ENCODE results near the gene NSF. TPM values are rescaled to one million over a fixed set of nuclear protein-coding genes. Genes with fewer than 3 reads are reported as not detected.
A peak's percentile ranks its signal among the peaks of the same experiment; 100 is the strongest.

NSF gene
- total and polyA plus RNA-seq, 3 experiments from 2014 or later: 22.7 to 43.0 (median 37.7) TPM

DNA sequence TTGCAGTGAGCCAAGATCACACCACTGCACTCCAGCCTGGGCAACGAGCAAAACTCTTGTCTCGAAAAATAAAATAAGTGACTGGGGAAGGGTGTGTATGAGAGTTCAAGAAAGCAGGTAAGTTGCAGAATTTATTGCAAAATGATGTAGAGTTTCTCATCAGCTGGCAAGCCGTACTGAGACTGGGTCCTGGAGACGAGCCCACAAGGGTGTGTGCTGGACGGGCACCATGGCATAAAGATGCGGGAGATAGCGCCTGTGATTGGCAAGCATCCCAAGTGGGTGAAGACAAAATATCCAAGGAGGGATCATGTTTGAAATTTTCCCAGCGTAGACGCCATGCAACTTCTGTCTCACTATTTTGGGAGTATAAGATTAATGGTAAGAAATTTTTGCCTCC lies 168.7 kb downstream of the NSF start:
- H3K27ac ChIP-seq (ENCODE audit: low read depth, low read length): no peak overlapping the region
- H3K4me1 ChIP-seq (ENCODE audit: insufficient read depth, low read length): no peaks in the 10 kb centered on the region
- peaks cover 10% of the 10 kb centered on the region for H3K36me3 ChIP-seq (ENCODE audit: insufficient read depth, low read length)
- H3K27ac Mint-ChIP-seq: peak overlapping the region in 1 of 8 donors; percentile 6
- H3K27me3 Mint-ChIP-seq: no peaks in the 10 kb centered on the region
- H3K9me3 ChIP-seq (ENCODE audit: low read length): no peaks in the 10 kb centered on the region
- no peak overlapping the region for H3K4me3 ChIP-seq (ENCODE audit: low read length)
- H3K4me3 Mint-ChIP-seq: no peak overlapping the region
- CTCF ChIA-PET: interaction anchor here (1.3 kb wide), 1 partner anchor 16 kb away, joined by 3 read pairs; no protein-coding TSS in a partner anchor
- POLR2A ChIA-PET: no interaction called here
- H3K9me3 Mint-ChIP-seq: no peaks in the 10 kb centered on the region
- DNase-seq: no peak
- H3K36me3 Mint-ChIP-seq: peaks cover 6 to 51% (median 25%) of the 10 kb centered on the region in 3 donors
- H3K27me3 ChIP-seq (ENCODE audit: insufficient read depth, low read length, poor library complexity, severe bottlenecking): no peaks in the 10 kb centered on the region
- H3K4me1 Mint-ChIP-seq: peaks cover 0 to 7% (median 0%) of the 10 kb centered on the region in 3 donors

DNA sequence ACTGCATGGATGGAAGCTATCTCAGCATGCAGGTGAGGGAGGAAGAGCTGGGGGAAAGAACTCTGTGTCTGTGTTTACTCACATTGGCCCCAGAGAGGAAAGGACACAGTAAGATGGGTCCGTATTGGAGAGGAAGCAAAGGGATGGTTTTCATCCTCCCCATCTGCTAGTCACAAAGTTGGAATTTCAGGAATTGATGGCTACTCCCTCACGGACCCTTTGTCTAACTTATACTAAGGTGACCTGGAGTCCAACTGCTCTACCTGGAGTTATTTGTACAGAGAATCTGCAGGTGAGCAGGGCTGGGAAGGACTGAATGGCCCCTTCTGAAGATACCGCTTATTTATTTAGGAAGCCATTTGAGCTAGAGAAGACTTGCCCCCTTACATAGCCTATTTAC lies 172.9 kb downstream of the NSF start:
- no peaks in the 10 kb centered on the region for H3K9me3 ChIP-seq (ENCODE audit: low read length)
- H3K27me3 ChIP-seq (ENCODE audit: insufficient read depth, low read length, poor library complexity, severe bottlenecking): no peaks in the 10 kb centered on the region
- Mint-ChIP-seq H3K9me3 (no peaks in the 10 kb centered on the region), H3K4me1 (no peaks in the 10 kb centered on the region), H3K36me3 (peaks cover 0 to 12% (median 4%) of the 10 kb centered on the region in 3 donors), H3K27ac (no peak overlapping the region), H3K4me3 (no peak overlapping the region), H3K27me3 (no peaks in the 10 kb centered on the region)
- ChIA-PET CTCF (no interaction called here), POLR2A (no interaction called here)
- H3K4me1 ChIP-seq (ENCODE audit: insufficient read depth, low read length): no peaks in the 10 kb centered on the region
- no peak overlapping the region for H3K27ac ChIP-seq (ENCODE audit: low read depth, low read length)
- H3K36me3 ChIP-seq (ENCODE audit: insufficient read depth, low read length): no peaks in the 10 kb centered on the region
- no peak overlapping the region for H3K4me3 ChIP-seq (ENCODE audit: low read length)
- no peak for DNase-seq

DNA sequence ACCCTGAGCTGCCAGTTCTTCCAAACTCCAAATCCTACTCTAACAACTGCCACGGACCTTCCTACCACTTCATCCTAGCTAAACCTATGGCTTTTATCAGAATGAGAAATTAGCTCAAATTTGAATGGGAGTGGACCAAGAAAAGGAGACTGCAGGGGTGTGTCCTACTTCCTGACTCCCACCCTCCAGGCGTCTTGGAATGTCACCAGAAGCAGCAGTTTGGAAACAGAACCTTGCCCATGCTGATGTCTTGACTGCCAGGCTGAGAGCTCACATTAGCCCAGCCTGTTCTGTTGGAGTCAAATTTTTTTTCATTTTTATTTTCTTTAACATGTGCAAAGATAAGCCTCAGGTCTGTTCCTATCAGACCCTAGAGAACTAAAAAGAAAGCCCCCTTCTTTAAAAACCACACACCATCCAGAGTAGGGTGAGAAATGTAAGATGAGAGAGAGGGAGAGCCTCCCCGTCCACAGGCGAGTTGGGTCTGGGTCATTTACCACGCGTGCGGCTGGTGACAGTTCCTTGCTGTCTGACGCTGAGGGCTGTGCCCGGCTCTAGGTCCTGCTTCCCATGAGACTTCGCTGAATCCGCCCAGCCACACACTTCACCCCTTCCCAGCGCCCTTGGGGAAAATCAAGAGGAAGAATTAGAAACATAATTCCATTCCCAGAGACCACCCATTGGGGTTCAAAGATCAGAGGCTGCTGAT lies 173.7 kb downstream of the NSF start:
- no peaks in the 10 kb centered on the region for H3K36me3 ChIP-seq (ENCODE audit: insufficient read depth, low read length)
- no peak overlapping the region for H3K27ac ChIP-seq (ENCODE audit: low read depth, low read length)
- no peaks in the 10 kb centered on the region for H3K27me3 Mint-ChIP-seq
- no peak for DNase-seq
- ChIA-PET POLR2A (no interaction called here), CTCF (no interaction called here)
- no peaks in the 10 kb centered on the region for H3K9me3 ChIP-seq (ENCODE audit: low read length)
- peaks cover 0 to 2% (median 0%) of the 10 kb centered on the region in 5 donors for H3K9me3 Mint-ChIP-seq
- H3K4me3 Mint-ChIP-seq: no peak overlapping the region
- H3K4me1 Mint-ChIP-seq: no peaks in the 10 kb centered on the region
- peaks cover 0 to 6% (median 3%) of the 10 kb centered on the region in 3 donors for H3K36me3 Mint-ChIP-seq
- H3K4me3 ChIP-seq (ENCODE audit: low read length): no peak overlapping the region
- H3K27ac Mint-ChIP-seq: no peak overlapping the region
- no peaks in the 10 kb centered on the region for H3K27me3 ChIP-seq (ENCODE audit: insufficient read depth, low read length, poor library complexity, severe bottlenecking)
- no peaks in the 10 kb centered on the region for H3K4me1 ChIP-seq (ENCODE audit: insufficient read depth, low read length)

DNA sequence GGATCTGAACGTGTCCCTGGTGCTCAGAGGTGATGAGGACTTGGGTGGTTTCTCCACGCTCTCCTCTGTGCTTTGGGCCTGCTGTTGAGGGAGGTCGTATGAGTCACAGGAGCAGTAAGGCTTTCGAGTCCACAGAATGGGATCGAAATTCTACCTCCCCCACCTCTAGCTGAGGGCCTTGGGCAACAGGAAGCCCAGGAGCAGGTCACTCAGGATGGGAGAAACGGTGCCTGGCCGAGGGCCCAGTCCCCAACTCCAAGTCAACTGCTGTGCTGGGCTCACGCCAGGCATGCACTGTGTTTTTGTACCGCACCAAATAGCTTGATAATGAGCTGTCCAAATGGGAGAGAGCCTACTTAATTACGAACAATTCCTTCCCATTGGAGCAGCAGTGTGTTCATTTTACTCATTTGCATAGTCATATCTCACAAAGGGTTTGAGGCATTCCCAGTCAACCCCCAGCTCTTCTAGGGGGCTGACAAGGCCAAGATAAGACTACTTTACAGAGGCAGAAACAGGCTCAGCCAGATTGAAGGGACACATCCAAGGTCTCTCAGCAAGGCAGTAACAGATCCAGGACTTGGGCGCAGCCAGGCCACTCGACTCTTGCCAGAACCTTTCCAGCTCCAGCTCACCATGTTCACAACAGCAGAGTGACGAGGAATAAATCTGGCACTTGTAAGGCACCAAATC lies 174.4 kb downstream of the NSF start:
- Histone ChIP-seq H3K27me3 (ENCODE audit: insufficient read depth, low read length, poor library complexity, severe bottlenecking) (no peaks in the 10 kb centered on the region), H3K4me1 (ENCODE audit: insufficient read depth, low read length) (no peaks in the 10 kb centered on the region), H3K36me3 (ENCODE audit: insufficient read depth, low read length) (no peaks in the 10 kb centered on the region), H3K9me3 (ENCODE audit: low read length) (no peaks in the 10 kb centered on the region), H3K27ac (ENCODE audit: low read depth, low read length) (no peak overlapping the region), H3K4me3 (ENCODE audit: low read length) (no peak overlapping the region)
- DNase-seq: no peak
- CTCF ChIA-PET: interaction anchor here (1.4 kb wide), 1 partner anchor 8 kb away, joined by 3 read pairs; no protein-coding TSS in a partner anchor
- Mint-ChIP-seq H3K4me3 (no peak overlapping the region), H3K4me1 (peaks cover 0 to 3% (median 1%) of the 10 kb centered on the region in 3 donors), H3K36me3 (no peaks in the 10 kb centered on the region), H3K9me3 (peaks cover 0 to 2% (median 0%) of the 10 kb centered on the region in 5 donors), H3K27me3 (no peaks in the 10 kb centered on the region), H3K27ac (no peak overlapping the region)
- POLR2A ChIA-PET: no interaction called here

DNA sequence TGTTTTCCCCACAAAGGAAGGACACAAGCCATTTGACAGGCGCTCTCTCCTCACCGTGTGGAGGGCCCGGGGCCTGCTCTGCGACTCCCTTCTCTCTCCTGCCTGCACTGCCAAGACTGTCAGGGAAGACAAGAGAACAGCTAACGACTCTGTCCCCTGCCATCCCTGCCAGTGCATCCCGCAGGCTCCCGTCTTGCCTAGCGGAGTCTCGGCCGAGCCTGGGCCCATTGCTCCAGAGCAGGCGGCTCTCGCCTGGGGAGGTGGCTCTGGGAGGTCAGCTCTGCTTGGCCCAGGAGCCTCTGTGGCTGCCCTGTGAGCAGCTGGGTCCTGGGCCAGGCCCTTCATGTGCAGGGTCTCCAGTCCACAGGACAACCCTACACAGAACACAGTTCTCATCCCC lies 175.0 kb downstream of the NSF start:
- Mint-ChIP-seq H3K27me3 (peaks cover 5% of the 10 kb centered on the region in 2 donors), H3K36me3 (no peaks in the 10 kb centered on the region), H3K27ac (peak overlapping the region in 1 of 8 donors; percentile 72), H3K4me3 (no peak overlapping the region), H3K9me3 (peaks cover 0 to 2% (median 0%) of the 10 kb centered on the region in 5 donors), H3K4me1 (peaks cover 0 to 9% (median 1%) of the 10 kb centered on the region in 3 donors)
- Histone ChIP-seq H3K4me3 (ENCODE audit: low read length) (no peak overlapping the region), H3K9me3 (ENCODE audit: low read length) (no peaks in the 10 kb centered on the region), H3K36me3 (ENCODE audit: insufficient read depth, low read length) (no peaks in the 10 kb centered on the region), H3K27ac (ENCODE audit: low read depth, low read length) (no peak overlapping the region), H3K4me1 (ENCODE audit: insufficient read depth, low read length) (peaks cover 5% of the 10 kb centered on the region), H3K27me3 (ENCODE audit: insufficient read depth, low read length, poor library complexity, severe bottlenecking) (peaks cover 4% of the 10 kb centered on the region)
- ChIA-PET POLR2A (no interaction called here), CTCF (interaction anchor here (1.4 kb wide), 1 partner anchor 9 kb away, joined by 3 read pairs; no protein-coding TSS in a partner anchor)
- no peak for DNase-seq

DNA sequence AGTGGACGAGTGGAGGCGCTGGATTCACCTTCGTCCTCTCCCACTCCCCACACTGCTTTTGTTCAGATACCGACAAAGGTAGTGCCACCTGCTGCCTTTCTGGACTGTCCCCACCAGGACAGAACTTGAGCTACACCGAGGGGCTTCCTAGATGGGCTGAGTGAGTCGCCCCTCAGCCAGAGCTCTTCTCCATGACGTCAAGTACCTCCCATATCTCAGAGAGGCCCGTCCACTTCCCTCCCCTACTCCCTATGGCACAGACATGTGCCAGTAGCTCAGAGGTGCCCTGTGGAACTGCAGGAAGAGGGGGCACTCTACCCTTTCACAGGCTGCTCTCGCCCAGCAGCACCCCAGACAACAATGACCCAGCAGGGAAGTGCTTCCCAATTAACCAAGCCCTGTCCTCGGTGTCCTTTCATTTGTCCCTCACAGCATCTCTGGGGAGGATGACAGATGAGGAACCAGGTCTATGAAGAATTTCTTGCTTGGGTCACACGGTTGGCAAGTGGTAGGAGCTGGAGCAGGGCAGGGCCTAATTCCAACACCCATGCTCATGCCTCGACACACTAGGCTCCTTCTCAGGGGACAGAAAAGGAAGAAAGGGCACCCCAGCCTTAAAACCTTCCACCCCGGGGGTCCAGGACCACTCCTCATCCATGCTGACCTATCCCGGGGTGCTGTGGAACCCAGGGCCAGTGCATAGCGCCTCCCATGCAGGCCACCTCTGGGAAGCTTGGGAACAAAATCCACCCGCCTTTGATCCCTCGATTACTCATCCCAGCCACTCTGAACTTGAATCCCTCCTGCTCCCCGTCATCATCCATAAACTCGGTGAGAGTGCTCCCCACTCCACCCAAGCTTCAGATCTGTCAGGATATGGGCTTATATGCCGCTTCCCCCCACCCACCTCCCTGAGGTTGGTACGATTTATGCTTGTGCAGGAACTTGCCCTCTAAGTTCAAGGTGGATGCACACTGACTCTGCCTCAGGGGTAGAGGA lies 176.3 kb downstream of the NSF start:
- no peak overlapping the region for H3K4me3 ChIP-seq (ENCODE audit: low read length)

DNA sequence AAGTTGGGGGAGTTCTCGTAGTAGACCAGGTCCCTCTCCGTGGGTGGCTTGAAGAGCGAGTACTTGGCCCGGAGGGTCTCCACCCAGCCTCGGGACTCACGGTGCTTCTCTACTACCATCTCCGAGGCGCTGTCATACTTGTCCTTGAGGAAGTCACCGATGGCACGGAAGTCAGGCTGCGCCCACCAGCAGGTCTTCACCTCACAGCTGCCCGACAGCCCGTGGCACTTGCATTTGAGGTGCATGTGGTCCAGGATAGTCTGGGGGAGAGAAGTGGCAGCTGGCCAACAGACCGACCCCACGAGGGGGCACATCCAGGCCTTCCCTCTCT lies 178.0 kb downstream of the NSF start:
- Histone ChIP-seq H3K36me3 (ENCODE audit: insufficient read depth, low read length) (no peaks in the 10 kb centered on the region), H3K4me3 (ENCODE audit: low read length) (no peak overlapping the region), H3K27ac (ENCODE audit: low read depth, low read length) (no peak overlapping the region), H3K9me3 (ENCODE audit: low read length) (no peaks in the 10 kb centered on the region), H3K4me1 (ENCODE audit: insufficient read depth, low read length) (peaks cover 15% of the 10 kb centered on the region), H3K27me3 (ENCODE audit: insufficient read depth, low read length, poor library complexity, severe bottlenecking) (peaks cover 24% of the 10 kb centered on the region)
- Mint-ChIP-seq H3K4me1 (peaks cover 4 to 27% (median 9%) of the 10 kb centered on the region in 3 donors), H3K27ac (no peak overlapping the region), H3K36me3 (no peaks in the 10 kb centered on the region), H3K27me3 (peaks cover 20 to 23% of the 10 kb centered on the region in 2 donors), H3K9me3 (peaks cover 0 to 2% (median 0%) of the 10 kb centered on the region in 5 donors), H3K4me3 (peak overlapping the region in 1 of 7 donors; percentile 16)
- POLR2A ChIA-PET: no interaction called here
- DNase-seq: no peak
- CTCF ChIA-PET: no interaction called here

More for the DNA sequence above, 176.3 kb downstream of the NSF start:
- H3K27ac ChIP-seq (ENCODE audit: low read depth, low read length): no peak overlapping the region
- H3K36me3 Mint-ChIP-seq: no peaks in the 10 kb centered on the region
- H3K27me3 Mint-ChIP-seq: peaks cover 8 to 9% of the 10 kb centered on the region in 2 donors
- no peaks in the 10 kb centered on the region for H3K9me3 ChIP-seq (ENCODE audit: low read length)
- peak overlapping the region in 1 of 7 donors; percentile 37 for H3K4me3 Mint-ChIP-seq
- CTCF ChIA-PET: no interaction called here
- POLR2A ChIA-PET: interaction anchor here (0.6 kb wide), 1 partner anchor 13 kb away, joined by 3 read pairs; no protein-coding TSS in a partner anchor
- peak overlapping the region in 1 of 8 donors; percentile 47 for H3K27ac Mint-ChIP-seq
- H3K27me3 ChIP-seq (ENCODE audit: insufficient read depth, low read length, poor library complexity, severe bottlenecking): peaks cover 10% of the 10 kb centered on the region
- peaks cover 0 to 2% (median 0%) of the 10 kb centered on the region in 5 donors for H3K9me3 Mint-ChIP-seq
- no peaks in the 10 kb centered on the region for H3K36me3 ChIP-seq (ENCODE audit: insufficient read depth, low read length)
- H3K4me1 ChIP-seq (ENCODE audit: insufficient read depth, low read length): peaks cover 9% of the 10 kb centered on the region
- DNase-seq: no peak
- H3K4me1 Mint-ChIP-seq: peaks cover 0 to 13% (median 3%) of the 10 kb centered on the region in 3 donors
